ENCODE data around the gene METTL13.

- TF ChIP-seq POLR2A (IDR thresholded peaks at IDR 0.05; ENCODE audit: low read depth, low read length): no peak
- no peak for TF ChIP-seq POLR2AphosphoS5 (IDR thresholded peaks at IDR 0.05; ENCODE audit: low read depth, low read length)
- no peak for TF ChIP-seq POU2F2 (IDR thresholded peaks at IDR 0.05; ENCODE audit: low read depth, low read length)
- TF ChIP-seq PAX5 (IDR thresholded peaks at IDR 0.05; ENCODE audit: insufficient read depth, low read length, severe bottlenecking): no peak
- no peak for TF ChIP-seq TAF1 (IDR thresholded peaks at IDR 0.05; ENCODE audit: low read depth, low read length)
Observed at GRCh38 chr1:171819946-171820345, 38.5 kb downstream of the METTL13 start.
